GM18499 (cell line): ENCODE results near the gene SNTB2.
"Not testable (repeated sequence)": the region's sequence is repeated elsewhere in the genome, so short reads cannot be mapped to it uniquely, and the experiment has no call there.

ENCODE experiments used
- ATAC-seq: cut with Tn5 transposase; IDR thresholded peaks from one replicate; pipeline ENCODE4 v1.9.1; 2021; ENCODE audit warnings: moderate number of reproducible peaks; ENCODE audit not compliant: insufficient read depth, unreplicated experiment

Gene SNTB2

GRCh38 chr16:69186642-69187445 lies at the start of gene SNTB2:
Gene SNTB2 (plus strand): TSS chr16:69187164. CDS start chr16:69187167, 3 bp downstream.
- ATAC-seq: peak; percentile 66

GRCh38 chr16:69138608-69139007 lies 48.4 kb upstream of the SNTB2 start:
- no peak for ATAC-seq

- ATAC-seq: not testable (repeated sequence)
Observed at GRCh38 chr16:69139464-69139863, 47.5 kb upstream of the SNTB2 start.

GRCh38 chr16:69141014-69141413 lies 46.0 kb upstream of the SNTB2 start:
- no peak for ATAC-seq

GRCh38 chr16:69141936-69142335 lies 45.0 kb upstream of the SNTB2 start:
- ATAC-seq: no peak

GRCh38 chr16:69143116-69143515 lies 43.8 kb upstream of the SNTB2 start:
- no peak for ATAC-seq

- no peak for ATAC-seq
Observed at GRCh38 chr16:69145658-69146057, 41.3 kb upstream of the SNTB2 start.

GRCh38 chr16:69149621-69150020 lies 37.3 kb upstream of the SNTB2 start:
- ATAC-seq: not testable (repeated sequence)

- no peak for ATAC-seq
Observed at GRCh38 chr16:69150146-69150865, 36.7 kb upstream of the SNTB2 start.

GRCh38 chr16:69157196-69157595 lies 29.8 kb upstream of the SNTB2 start:
- ATAC-seq: no peak

- no peak for ATAC-seq
Observed at GRCh38 chr16:69160192-69160591, 26.8 kb upstream of the SNTB2 start.

GRCh38 chr16:69165584-69165983 lies 21.4 kb upstream of the SNTB2 start:
- ATAC-seq: no peak

GRCh38 chr16:69166221-69166833 lies 20.6 kb upstream of the SNTB2 start:
- ATAC-seq: no peak

GRCh38 chr16:69166946-69167930 lies 19.7 kb upstream of the SNTB2 start:
- no peak for ATAC-seq

- ATAC-seq: no peak
Observed at GRCh38 chr16:69169051-69169450, 17.9 kb upstream of the SNTB2 start.

GRCh38 chr16:69169607-69170352 lies 17.2 kb upstream of the SNTB2 start:
- ATAC-seq: no peak

GRCh38 chr16:69171325-69172084 lies 15.5 kb upstream of the SNTB2 start:
- ATAC-seq: no peak

GRCh38 chr16:69176033-69176800 lies 10.7 kb upstream of the SNTB2 start:
- ATAC-seq: no peak
